Hepatic stellate cell (primary cell): Measurements from ENCODE around the gene IGSF9.
"Not testable (repeated sequence)": the region's sequence is repeated elsewhere in the genome, so short reads cannot be mapped to it uniquely, and the experiment has no call there.

Experiments
- DNase-seq: peaks from one replicate; pipeline ENCODE4 v3.0.0; 2011; ENCODE audit warnings: low spot score

Gene IGSF9

DNA sequence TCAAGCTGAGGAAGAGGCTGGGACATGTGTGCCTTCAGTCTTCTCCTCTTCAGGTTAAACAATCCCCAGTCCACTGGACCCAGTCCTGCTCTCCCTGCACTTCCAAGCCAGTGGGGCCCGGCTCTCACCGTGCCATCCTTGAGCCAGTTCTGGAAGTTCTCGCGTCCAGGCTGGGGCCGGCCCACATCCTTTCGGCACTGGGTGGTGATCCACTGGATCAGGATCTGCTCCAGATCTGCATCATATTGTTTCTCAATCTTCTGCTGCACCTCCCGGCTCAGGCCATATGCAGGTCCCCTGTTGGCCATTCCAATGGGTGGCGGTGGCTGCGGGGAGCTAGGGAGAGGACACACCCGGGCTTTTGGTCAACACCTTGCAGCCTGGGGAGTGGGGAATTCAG lies 25.2 kb downstream of the IGSF9 start:
- no peak for DNase-seq

DNA sequence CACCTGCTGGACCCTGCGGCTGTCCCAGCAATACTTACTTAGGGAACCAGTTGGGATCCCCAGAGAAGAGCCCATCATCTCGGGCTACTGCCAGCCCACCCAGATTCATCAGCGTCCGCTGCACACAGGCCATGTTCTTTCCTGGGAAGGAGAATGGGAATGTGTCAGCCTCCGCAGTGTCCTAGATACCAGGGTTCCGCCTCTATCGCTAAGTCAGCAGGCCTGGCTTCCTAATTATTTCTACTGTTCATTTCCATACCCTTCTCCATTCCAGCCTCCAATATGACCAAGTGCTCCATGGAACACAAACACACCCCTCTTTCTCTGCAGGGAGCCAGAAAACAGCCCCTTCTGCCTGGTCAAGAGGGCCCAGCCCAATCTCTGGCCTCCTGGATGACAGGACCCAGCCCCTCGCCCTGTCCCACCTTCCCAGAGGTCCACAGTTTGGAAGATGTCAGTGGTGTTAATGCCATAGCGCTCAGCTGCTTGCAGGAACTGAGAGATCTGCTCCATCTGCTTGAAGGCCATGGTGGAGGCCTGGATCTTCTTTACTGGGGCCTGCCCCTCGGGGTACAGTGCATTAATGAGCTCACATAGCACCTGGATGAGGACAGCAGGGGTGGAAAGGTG lies 26.1 kb downstream of the IGSF9 start:
- DNase-seq, result no peak

DNA sequence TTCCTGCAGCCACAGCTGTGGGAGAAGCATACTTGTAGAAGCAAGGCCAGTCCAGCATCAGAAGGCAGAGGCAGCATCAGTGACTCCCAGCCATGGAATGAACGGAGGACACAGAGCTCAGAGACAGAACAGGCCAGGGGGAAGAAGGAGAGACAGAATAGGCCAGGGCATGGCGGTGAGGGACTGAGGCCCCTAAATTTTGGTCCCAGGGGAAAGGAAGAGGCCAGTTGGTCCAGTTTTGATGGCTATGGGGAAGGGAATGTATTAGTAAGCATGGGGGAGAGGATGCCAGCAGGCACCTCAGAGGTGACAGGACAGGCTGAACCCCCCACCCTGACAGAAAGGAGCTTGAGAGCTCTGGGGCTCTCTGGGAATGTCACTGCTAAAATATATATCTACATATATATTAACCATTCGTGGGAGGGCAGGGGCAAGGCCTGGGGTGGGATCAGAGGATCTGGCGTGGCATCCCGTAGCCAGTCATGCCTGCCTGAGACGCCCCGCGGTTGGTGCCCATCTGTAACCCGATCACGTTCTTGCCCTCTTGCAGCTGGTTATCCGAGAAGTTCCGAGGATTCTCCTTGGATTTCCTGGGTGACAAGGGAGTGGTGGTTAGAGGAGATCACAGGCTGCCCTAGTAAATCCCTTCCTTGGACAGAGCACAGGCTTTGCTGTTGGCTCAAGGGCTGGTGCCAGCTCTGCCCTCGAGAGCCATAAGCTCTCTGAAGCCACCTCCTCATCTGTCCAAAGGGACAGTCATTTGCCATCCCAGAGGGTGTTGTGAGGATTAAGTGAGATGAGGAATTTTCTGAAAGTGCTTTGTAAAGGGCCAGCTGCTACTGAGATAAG lies 26.8 kb downstream of the IGSF9 start:
- no peak for DNase-seq

DNA sequence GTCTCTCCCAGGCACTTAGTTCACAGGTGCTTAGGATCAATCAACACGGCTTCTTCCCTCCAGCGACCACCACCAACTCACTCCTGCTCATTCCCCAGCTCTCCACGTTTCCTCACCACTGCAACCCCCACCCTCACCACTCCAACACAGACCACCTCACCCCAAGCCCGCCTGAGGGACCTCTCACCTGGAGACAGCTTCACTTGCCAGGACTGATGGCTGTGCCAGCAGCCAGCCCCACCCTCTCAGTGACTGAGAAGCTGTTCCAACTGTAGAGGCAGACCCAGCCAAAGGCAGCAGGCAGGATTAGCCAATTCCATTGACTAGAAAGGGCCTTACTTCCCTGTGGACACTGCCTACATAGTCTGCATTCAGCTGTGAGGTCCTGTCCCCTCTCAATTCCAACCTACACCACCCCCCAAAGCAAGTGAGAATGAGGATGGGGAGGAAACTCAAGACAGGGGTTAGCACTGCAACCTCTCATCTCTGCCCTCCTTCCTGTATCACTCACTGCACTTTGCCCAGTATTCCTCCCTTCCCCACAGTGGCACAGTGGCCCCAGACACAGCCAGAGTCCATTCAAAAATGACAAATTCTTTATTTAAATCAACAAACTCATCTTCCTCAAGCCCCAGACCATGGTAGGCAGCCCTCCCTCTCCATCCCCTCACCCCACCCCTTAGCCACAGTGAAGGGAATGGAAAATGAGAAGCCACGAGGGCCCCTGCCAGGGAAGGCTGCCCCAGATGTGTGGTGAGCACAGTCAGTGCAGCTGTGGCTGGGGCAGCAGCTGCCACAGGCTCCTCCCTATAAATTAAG lies 27.7 kb downstream of the IGSF9 start:
- no peak for DNase-seq

DNA sequence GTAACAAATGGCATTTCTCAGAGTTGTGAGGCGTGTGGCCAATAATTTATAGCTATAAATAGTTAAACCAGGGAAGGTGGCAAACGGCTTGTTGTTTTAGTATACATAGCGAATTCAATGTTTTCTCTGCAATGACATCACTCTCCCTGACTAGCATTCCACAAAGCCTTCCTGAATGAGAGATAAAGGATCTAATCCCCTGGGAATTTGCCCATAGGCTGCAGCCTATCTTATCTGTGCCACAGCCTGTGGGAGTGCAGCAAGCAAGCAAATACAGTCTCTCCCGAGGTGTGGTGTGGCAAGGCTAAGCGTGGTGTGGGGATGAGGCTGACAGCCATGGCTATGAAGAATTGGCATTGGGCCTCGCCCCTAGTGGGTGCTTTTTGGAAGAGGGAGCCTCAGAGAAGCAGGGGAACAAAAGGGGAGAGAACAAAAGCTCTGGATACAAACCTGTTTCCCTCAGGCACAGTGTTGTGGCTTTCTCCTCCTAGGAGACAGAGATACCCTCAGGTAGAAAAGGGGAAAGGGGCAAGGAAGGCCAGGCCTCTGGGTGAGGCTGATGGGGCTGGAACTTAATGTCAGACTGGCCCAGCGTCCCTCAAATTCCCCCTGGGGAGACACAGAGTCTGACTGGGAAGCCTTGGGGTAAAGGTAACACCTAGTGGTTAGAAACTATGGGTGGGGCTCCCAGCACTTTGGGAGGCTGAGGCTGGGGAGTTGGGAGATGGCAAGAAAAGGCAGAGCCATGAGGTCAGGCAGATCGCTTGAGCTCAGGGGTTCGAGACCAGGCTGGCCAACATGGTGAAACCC lies 29.0 kb downstream of the IGSF9 start:
- peak; percentile 90 for DNase-seq

DNA sequence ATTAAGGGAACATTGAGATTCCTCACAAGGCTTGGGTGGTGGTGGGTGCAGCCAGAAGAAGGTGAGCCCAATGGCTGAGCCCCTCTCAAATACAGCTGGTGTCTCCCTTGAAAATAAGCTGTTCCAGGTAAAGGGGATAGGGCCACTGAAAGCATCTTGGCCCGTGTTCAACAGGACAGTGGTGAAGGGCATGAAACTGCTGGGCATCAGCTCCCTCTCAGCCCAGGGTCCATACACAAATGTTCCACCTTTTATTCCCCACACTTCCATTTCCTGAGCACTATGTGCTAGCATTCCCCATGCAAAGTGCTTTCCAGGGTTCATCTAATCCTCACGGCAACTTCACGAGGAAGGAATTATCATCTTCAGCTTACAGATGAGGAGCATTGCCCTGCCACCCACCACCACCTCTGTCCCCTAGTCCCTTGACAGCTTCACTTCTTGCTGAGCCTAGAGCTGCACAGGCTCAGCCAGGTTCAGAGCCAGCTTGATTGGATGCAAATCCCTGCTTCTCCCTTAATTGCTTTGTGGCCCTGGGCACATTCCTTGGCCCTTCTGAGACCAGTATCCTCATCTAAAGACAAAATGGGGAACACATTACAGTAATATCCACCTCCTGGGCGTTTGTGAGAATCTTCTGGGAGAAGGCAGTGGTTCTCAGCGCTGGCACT lies 29.7 kb downstream of the IGSF9 start:
- DNase-seq, result no peak

DNA sequence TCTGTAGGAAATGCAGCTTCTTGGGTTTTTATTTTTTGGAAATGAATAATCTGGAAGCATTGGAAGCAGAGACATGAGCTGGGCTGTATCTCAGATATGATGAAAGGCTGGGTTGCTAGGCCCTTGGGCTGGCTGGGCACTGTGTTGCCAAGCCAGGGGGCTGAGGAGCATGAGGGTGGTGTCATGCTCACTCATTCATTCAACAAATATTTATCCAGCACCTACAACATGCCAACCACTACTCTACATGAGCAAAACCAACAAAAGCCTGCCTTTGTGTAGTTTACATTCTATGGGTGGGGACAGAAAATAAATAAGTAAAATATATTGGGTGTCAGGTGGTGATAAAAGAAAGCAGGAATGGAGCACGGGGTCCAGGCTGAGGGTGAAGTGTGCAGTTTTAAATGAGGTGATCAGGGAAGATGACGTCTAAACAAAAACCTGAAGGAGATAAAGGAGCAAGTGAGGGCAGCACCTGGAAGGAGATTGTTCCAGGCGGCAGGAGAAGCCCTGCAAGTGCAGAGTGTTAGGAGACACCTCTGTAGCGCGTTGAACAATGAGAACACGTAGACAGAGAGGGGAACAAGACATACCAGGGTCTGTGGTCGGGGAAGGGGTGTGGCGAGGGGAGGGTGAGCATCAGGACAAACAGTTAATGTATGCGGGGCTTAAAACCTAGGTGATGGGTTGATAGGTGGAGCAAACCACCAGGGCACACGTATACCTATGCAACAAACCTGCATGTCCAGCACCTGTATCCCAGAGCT lies 31.0 kb downstream of the IGSF9 start:
- no peak for DNase-seq

DNA sequence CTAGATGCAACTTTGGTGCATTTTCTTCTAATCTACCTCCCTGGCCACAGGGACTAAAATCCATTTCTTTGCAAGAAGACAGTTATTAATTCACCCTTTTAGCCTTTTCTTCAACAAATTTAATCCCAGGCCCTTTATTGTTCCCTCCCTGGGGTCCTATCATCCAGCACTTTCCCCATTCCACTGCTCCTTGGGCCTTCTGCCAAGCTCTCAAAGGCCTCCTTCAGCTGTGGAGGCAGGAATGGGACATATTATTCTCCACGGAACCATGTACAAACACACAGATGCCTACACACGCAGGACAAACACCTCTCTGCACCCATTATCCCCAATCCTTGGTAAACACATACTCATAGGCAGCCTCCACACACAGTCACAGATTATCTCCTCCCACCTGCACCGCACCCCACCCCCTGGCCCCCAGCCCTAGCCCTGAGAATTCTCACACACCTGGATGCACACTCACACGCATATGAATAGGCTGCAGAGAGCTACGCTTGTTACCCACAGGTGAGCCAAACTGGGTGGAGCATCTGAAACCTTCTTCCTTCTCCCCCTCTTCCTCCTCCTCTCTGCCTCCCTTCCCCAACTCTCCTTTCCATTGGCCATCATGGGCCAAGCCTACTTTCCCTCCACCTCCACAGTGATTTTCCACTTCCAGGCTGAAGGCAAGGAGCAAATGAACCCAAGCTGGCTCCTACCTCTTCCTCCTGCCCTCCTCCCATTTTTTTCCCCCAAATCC lies 31.8 kb downstream of the IGSF9 start:
- no peak for DNase-seq

DNA sequence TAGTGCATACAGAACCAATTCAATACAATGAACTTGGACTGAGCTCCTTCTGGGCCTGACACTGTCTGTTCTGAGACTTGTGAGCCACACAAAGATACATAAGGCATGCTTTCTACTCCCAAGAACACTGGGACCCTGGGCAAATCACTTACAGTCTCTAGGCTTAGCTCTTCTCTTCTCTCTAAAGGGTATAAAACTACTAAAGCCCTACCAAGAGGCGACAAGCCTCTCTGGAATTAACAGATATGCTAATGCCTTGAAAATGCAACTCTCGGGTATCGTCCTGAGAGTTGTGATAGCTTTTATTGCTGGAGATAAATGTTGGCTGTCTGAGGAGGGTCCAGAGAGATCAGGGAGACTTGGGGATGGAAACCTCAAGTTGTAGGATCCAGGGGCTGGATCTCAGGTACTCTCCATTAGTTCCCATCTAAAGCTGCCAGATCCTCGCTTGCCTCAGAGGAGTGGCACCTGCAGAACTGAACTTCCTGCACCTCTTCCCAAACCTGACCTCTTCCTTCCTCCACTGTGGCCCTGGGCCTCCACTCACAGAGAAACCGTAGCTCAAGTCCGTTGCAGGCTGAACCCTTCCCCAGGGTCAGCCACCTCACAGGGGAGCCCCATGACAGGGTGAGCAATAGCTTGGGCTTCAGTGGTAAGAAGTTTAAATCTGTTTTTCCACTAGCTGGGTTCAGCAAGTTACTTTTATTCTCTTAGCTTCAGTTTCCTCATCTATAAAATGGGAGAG lies 33.9 kb downstream of the IGSF9 start:
- no peak for DNase-seq

DNA sequence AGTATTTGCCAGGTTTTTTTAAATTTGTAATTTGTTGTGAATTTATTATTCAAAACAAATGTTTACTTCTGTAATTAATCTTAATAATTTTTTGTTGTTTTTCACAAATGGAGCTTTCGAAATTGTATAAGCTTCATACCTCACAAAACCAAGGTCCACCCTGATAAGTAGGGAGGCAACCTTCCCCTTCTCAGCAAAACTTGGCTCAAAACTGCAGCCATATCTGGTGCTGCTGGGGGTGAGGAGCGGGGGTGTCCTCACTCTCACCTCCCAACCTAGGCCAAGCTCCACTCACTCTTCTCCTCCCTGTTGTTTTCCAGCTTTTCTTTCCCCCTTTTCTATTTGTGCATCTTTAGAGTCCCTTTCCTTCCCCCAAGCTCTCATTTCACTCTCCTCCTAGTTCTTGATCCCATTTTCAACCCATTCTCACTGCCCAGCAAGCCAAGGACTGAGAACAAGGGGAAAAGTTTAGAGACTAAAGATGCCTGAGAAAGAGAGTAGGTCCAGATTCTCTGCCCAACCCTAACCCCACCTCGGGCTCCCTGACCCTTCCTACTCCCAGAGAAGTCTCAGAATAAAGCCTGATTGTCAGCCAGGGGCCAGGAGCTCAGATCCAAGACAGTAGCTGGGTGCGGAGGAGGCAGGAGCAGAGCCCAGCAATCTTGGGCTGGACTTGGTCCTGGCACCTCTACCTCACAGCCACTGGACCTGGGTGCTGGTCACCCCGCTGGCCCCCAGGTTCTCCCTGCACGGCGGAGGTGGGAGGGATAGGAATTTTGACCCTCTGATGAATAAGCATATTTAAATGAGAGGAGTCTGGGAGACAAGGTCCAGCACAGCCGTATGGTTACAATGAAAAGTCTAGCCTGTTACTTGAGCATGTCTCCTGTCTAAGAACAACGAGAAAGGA lies 37.1 kb downstream of the IGSF9 start:
- DNase-seq, result no peak

DNA sequence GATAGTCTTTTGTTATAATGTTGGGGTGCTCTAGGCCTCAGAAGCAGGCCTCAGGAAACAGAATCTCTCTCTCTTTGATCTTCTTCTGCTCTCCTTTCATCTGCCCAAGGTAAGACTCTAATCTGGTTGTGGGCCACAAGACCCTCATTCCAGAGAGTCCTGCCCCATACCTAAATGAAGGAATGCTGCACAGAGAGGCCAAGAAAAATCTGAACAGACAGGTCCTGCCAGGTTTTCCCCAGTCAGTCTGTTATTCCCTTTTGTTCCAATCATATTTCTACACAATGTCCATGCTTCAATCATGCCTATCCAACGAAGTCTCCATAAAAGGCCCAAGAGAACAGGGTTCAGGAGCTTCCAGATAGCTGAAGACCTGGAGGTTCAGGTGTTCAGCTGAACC lies 38.5 kb downstream of the IGSF9 start:
- no peak for DNase-seq

DNA sequence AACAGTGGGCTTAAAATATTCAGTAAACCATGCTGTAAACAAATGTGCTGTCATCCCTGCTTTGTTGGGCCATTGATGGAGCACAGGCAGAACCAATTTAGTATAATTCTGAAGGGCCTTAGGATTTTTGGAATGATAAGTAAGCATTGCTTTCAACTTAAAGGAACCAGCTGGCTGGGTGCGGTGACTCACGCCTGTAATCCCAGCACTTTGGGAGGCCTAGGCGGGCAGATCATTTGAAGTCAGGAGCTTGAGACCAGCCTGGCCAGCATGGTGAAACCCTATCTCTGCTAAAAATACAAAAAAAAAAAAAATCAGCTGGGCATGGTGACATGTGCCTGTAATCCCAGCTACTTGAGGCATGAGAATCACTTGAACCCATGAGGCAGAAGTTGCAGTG lies 41.4 kb downstream of the IGSF9 start:
- not testable (repeated sequence) for DNase-seq

DNA sequence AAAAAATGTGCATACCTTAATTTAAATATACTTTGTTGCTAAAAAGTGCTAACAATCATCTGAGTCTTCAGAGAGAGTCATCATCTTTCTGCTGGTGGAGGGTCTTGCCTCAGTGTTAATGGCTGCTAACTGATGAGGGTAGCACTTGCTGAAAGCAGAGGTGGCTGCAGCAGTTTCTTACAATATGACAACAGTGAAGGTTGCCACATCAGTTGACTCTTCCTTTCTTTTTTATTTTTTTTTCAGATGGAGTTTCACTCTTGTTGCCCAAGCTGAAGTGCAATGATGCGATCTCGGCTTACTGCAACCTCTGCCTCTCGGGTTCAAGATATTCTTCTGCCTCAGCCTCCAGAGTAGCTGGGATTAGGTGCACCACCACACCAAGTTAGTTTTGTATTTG lies 42.9 kb downstream of the IGSF9 start:
- DNase-seq, result no peak

DNA sequence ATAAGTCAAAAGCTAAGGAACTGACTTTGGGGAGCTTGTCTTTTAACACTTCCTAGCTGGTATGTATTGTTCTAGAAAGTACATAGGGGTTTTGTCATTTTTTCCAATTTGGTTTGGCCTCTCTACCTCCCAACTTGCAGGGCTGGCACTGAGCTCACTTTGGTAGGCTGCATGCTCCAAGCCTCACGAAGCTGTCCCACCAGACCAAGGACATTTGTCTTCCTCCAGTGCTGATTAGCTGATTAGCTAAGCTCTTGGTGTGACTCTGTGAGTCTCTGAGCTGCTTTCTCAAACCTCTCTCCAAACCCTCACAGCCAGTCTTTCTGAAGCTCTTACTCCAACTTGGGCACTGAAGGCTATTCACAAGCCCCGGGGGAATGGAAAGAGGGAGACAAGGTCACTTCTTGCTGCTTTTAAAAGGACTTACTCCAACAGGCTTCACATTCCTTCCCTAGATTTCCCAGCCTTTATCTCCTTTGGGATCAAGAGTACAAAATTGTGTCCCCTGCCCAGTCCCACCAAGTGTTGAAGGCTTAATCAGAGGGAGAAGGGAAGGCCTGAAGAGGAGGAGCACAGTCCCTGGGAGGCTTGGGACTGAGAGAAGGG lies 44.6 kb downstream of the IGSF9 start:
- no peak for DNase-seq

DNA sequence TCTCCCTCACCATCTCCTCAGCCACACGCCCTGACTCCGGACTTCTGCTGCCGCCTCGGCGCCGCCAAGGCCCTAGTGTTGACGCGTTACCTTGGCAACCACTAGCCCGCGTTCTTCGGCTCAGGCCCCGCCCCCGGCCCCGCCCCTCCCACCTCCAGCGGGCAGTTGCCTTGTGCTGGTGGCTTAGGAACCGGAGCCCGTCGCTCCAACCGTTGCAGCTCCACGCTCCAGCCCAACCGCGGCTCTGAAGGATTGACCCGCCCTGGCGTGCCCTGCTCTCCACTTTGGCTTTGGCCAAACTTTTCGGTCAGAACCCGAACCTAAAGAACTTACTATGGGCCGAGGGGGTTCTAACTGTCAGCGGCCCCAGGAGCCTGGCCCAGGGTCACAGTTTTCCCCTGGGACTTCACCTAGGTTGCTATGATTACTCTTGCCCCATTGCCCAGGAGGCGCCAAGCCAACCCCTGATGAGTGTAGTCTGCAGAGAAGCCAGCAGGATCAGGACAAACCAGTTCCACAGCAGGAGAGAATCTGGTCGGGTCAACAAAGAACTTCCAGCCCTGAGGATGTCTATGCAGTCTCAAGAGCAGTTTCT lies 45.2 kb downstream of the IGSF9 start, which contains the start of gene CFAP45:
Gene CFAP45, minus strand, starts transcription at position 80 of the 595 bp plus-strand sequence. Its CDS starts 67 bp downstream, at position 13.
- DNase-seq, result peak; percentile 90

DNA sequence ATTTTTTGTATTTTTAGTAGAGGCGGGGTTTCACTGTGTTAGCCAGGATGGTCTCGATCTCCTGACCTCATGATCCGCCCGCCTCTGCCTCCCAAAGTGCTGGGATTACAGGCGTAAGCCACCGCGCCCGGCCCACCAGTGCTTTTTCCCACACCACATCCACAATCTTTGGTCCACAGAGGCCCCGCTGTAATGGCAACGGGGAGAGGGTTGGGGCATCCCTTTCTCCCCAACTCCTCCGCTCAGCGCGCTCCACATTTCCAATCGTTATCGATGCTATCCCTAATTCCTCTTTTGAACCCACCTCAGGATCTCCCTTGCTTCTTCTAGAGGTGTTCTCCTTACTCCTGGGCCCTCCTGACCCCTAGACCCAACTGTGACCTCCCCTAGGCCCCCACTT lies 45.8 kb downstream of the IGSF9 start:
- DNase-seq, result not testable (repeated sequence)

DNA sequence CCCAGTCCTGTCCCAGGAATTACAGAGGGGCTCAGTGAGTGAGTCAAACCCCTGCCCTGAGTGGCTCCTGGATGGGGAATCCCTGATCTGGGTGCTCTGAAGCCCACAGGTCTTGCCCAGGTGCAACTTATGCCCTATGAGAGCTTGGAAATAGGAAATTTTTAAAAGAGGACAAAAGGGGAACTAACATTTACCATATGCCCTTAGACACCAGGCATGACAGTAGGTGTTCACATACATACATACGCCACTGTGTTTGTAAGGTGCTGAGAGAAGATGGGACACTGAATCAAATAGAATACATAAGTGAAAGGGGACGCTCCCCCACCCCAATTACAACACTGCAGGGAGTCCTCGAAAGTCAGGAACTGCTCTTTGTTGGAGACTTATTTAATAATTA lies 46.9 kb downstream of the IGSF9 start:
- DNase-seq, result no peak
